ENCODE data around the gene SYT1. TPM values are rescaled to one million over a fixed set of nuclear protein-coding genes. Genes with fewer than 3 reads are reported as not detected.

The SYT1 gene
- total RNA-seq, 1 experiment from 2014 or later = 15.8 TPM

DNA sequence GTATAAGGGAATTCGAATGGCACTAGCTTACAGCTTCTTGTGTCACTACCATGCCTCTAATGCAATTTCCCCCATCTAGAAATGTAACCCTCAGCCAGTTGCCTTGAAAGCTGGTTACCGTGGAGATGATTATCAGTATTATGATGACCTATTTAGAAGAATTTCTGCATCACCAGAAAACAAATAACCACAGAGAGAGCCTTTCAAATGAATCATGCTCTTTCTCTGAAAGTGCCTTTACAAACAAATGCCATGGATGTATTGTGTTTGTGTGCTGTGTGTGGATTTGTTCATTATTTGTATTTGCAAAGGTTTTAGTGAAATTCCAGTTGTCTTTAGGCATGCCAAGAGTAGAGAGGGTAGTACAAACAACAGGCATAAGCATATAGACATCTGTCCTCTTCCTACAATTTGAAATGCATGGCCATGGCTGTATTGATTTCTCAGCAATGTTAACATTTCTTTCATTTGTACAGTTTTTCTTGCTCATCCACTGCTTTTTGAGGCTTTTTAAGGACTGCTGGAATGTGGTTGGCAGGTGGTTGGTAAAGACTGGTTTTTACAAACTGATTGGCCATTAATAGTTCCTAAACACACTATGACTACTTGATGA, 559.6 kb downstream of the SYT1 start:
- Histone ChIP-seq H3K4me2 (ENCODE audit: insufficient read depth, insufficient read length, low read length) (no peak overlapping the region), H2BK20ac (ENCODE audit: low read depth, low read length, poor library complexity, severe bottlenecking) (no peak overlapping the region), H3K79me2 (ENCODE audit: insufficient read depth, low read length) (no peaks in the 10 kb centered on the region), H4K5ac (ENCODE audit: insufficient read length, low read depth, low read length) (no peak overlapping the region), H2BK12ac (ENCODE audit: insufficient read length, low read depth, low read length) (no peak overlapping the region), H3K18ac (ENCODE audit: insufficient read length, low read depth, low read length) (no peak overlapping the region), H2AK5ac (ENCODE audit: insufficient read length, low read length) (no peak overlapping the region), H4K8ac (replicated peaks; ENCODE audit: insufficient read length, low read depth, low read length) (no peak overlapping the region), H4K20me1 (ENCODE audit: control insufficient read depth, insufficient read depth, insufficient read length) (peaks cover 3% of the 10 kb centered on the region), H2AFZ (ENCODE audit: low read length) (no peak overlapping the region), H3K56ac (ENCODE audit: insufficient read length, low read depth, low read length) (no peak overlapping the region), H3K4me1 (ENCODE audit: insufficient read depth, low read length) (no peaks in the 10 kb centered on the region), H3K4ac (ENCODE audit: low read depth, low read length) (no peak overlapping the region), H2BK5ac (ENCODE audit: insufficient read length, low read length) (no peak overlapping the region), H2BK120ac (ENCODE audit: low read depth, low read length, poor library complexity, severe bottlenecking) (no peak overlapping the region), H3K9ac (ENCODE audit: extremely low read depth, insufficient read length, low read length) (no peak overlapping the region), H3K14ac (ENCODE audit: insufficient read depth, low read length) (no peak overlapping the region), H3K27ac (ENCODE audit: insufficient read length, low read depth, low read length) (no peak overlapping the region), H4K91ac (ENCODE audit: insufficient read length, low read depth, low read length) (no peak overlapping the region), H3T11ph (ENCODE audit: low read length) (no peak overlapping the region), H3K23ac (ENCODE audit: insufficient read length, low read depth, low read length) (no peak overlapping the region), H3K9me3 (ENCODE audit: control insufficient read depth, low read depth, low read length) (no peaks in the 10 kb centered on the region), H3K23me2 (ENCODE audit: insufficient read length, low read depth, low read length, poor library complexity, severe bottlenecking) (no peaks in the 10 kb centered on the region), H2BK15ac (ENCODE audit: low read depth, low read length) (no peak overlapping the region), H3K79me1 (ENCODE audit: insufficient read depth, low read depth, low read length, poor library complexity, severe bottlenecking) (no peaks in the 10 kb centered on the region), H3K27me3 (ENCODE audit: insufficient read depth, low read length) (no peaks in the 10 kb centered on the region)
- Mint-ChIP-seq H3K36me3 (ENCODE audit: insufficient read depth in 1 of 3, low read depth in 3 of 3) (no peaks in the 10 kb centered on the region; a peak in 1 of 7 replicates), H3K9me3 (peaks cover 0 to 3% of the 10 kb centered on the region in 2 experiments; a peak in 1 of 5 replicates), H3K27me3 (ENCODE audit: low read depth) (no peaks in the 10 kb centered on the region), H3K27ac (peak overlapping the region in 2 of 3 experiments; percentile 30 to 38; a peak in 1 of 7 replicates), H3K4me1 (peaks cover 28 to 36% of the 10 kb centered on the region in 2 experiments), H3K4me3 (no peak overlapping the region)
- TF ChIP-seq, protein P1, sequence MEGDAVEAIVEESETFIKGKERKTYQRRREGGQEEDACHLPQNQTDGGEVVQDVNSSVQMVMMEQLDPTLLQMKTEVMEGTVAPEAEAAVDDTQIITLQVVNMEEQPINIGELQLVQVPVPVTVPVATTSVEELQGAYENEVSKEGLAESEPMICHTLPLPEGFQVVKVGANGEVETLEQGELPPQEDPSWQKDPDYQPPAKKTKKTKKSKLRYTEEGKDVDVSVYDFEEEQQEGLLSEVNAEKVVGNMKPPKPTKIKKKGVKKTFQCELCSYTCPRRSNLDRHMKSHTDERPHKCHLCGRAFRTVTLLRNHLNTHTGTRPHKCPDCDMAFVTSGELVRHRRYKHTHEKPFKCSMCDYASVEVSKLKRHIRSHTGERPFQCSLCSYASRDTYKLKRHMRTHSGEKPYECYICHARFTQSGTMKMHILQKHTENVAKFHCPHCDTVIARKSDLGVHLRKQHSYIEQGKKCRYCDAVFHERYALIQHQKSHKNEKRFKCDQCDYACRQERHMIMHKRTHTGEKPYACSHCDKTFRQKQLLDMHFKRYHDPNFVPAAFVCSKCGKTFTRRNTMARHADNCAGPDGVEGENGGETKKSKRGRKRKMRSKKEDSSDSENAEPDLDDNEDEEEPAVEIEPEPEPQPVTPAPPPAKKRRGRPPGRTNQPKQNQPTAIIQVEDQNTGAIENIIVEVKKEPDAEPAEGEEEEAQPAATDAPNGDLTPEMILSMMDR (conservative IDR thresholded peaks at IDR 0.05) = no peak
- WGBS (ENCODE audit: extremely low coverage, insufficient read length, low lambda C conversion rate) = no CpG with 5 or more reads among the region's 2 CpGs
- no peak for DNase-seq

All from H9 (cell line).